NK-92 (cell line): ENCODE measurements around the gene TRABD.
A peak's percentile ranks its signal among the peaks of the same experiment; 100 is the strongest.
"Not testable (repeated sequence)": the region's sequence is repeated elsewhere in the genome, so short reads cannot be mapped to it uniquely, and the experiment has no call there.

Experiments used
- DNase-seq: peaks from one replicate; lab custom pipeline; 2025; ENCODE audit not compliant: unreplicated experiment; lab: John Stamatoyannopoulos, UW

TRABD gene

GRCh38 chr22:50200461-50201190 is 14.9 kb downstream of the TRABD start, which contains the start of gene SELENOO:
TSS of gene SELENOO (plus strand) at chr22:50201011. CDS start at chr22:50201037, 26 bp downstream.
- DNase-seq: peak; percentile 39

- no peak for DNase-seq
Observed at GRCh38 chr22:50201191-50202129, 15.7 kb downstream of the TRABD start.

GRCh38 chr22:50202130-50202666 is 16.5 kb downstream of the TRABD start:
- DNase-seq: no peak

GRCh38 chr22:50203288-50203687 is 17.6 kb downstream of the TRABD start:
- no peak for DNase-seq

GRCh38 chr22:50204571-50204970 is 18.9 kb downstream of the TRABD start:
- no peak for DNase-seq

- DNase-seq: not testable (repeated sequence)
Observed at GRCh38 chr22:50204998-50205397, 19.3 kb downstream of the TRABD start.

GRCh38 chr22:50205781-50206569 is 20.3 kb downstream of the TRABD start:
- no peak for DNase-seq

GRCh38 chr22:50206599-50206998 is 20.9 kb downstream of the TRABD start:
- DNase-seq: no peak

- DNase-seq: no peak
Observed at GRCh38 chr22:50207383-50208140, 21.8 kb downstream of the TRABD start.

GRCh38 chr22:50208430-50208938 is 22.8 kb downstream of the TRABD start:
- DNase-seq: no peak

- DNase-seq: no peak
Observed at GRCh38 chr22:50208939-50209892, 23.5 kb downstream of the TRABD start.

GRCh38 chr22:50209893-50210292 is 24.2 kb downstream of the TRABD start:
- DNase-seq: no peak

GRCh38 chr22:50210378-50211139 is 24.8 kb downstream of the TRABD start:
- DNase-seq: no peak

- DNase-seq: no peak
Observed at GRCh38 chr22:50211147-50211546, 25.4 kb downstream of the TRABD start.

GRCh38 chr22:50213263-50213662 is 27.6 kb downstream of the TRABD start:
- DNase-seq: no peak

- no peak for DNase-seq
Observed at GRCh38 chr22:50215297-50216054, 29.8 kb downstream of the TRABD start.

- no peak for DNase-seq
Observed at GRCh38 chr22:50216055-50216683, 30.5 kb downstream of the TRABD start.
